AG04449 (cell line): ENCODE measurements around the gene PHF11.

Source experiments
- CTCF ChIA-PET: fragments of 350-600 bp; formaldehyde crosslinking; extraction: SDS; loops from one replicate; lab custom pipeline; 2021; ENCODE audit warnings: antibody characterized with exemption; lab: Yijun Ruan, JAX
- POLR2A ChIA-PET: fragments of 400-600, 350-600 bp; formaldehyde crosslinking; extraction: SDS; loops from one replicate; lab custom pipeline; 2020; ENCODE audit warnings: antibody characterized with exemption, inconsistent platforms; lab: Yijun Ruan, JAX
- DNase-seq: peaks from one replicate; pipeline ENCODE4 v3.0.0-alpha.2; 2010; ENCODE audit warnings: low read depth, low spot score
- H3K4me3 ChIP-seq: 2 replicates; pipeline ENCODE4 v1.5.1; 2011; ENCODE audit warnings: low read depth, mild to moderate bottlenecking, control low read depth, low read length
- CTCF ChIP-seq: IDR thresholded peaks from one replicate; pipeline ENCODE4 v1.5.1; 2011; ENCODE audit warnings: mild to moderate bottlenecking, moderate library complexity, low read length, control low read depth, inconsistent platforms; ENCODE audit not compliant: insufficient read depth; ENCODE audit errors: missing control alignments

Gene PHF11

GRCh38 chr13:49545661-49546060 is 49.9 kb downstream of the PHF11 start:
- no peak overlapping the region for H3K4me3 ChIP-seq
- no peak for TF ChIP-seq CTCF
- CTCF ChIA-PET = no interaction called here
- POLR2A ChIA-PET = interaction anchor here (0.6 kb wide), 1 partner anchor 26 kb away, joined by 3 read pairs; no protein-coding TSS in a partner anchor
- DNase-seq = no peak

- no peak overlapping the region for H3K4me3 ChIP-seq
- CTCF ChIA-PET = no interaction called here
- DNase-seq = no peak
- no peak for TF ChIP-seq CTCF
- POLR2A ChIA-PET = no interaction called here
Observed at GRCh38 chr13:49546561-49546960, 50.8 kb downstream of the PHF11 start.

GRCh38 chr13:49549289-49549688 is 53.5 kb downstream of the PHF11 start:
- no peak overlapping the region for H3K4me3 ChIP-seq
- POLR2A ChIA-PET = no interaction called here
- TF ChIP-seq CTCF = no peak
- DNase-seq = no peak
- CTCF ChIA-PET = interaction anchor here (1.1 to 1.3 kb wide), 2 partner anchors 10 to 21 kb away, joined by 3 read pairs; no protein-coding TSS in a partner anchor

GRCh38 chr13:49550942-49551644 is 55.3 kb downstream of the PHF11 start:
- TF ChIP-seq CTCF = no peak
- H3K4me3 ChIP-seq = no peak overlapping the region
- ChIA-PET POLR2A (no interaction called here), CTCF (no interaction called here)
- DNase-seq = no peak

GRCh38 chr13:49553888-49554287 is 58.1 kb downstream of the PHF11 start:
- no peak for DNase-seq
- TF ChIP-seq CTCF = no peak
- POLR2A ChIA-PET = no interaction called here
- CTCF ChIA-PET = interaction anchor here (1.3 kb wide), 1 partner anchor 53 kb away, joined by 3 read pairs; no protein-coding TSS in a partner anchor
- H3K4me3 ChIP-seq = no peak overlapping the region

- ChIA-PET CTCF (no interaction called here), POLR2A (no interaction called here)
- H3K4me3 ChIP-seq = no peak overlapping the region
- DNase-seq = no peak
- TF ChIP-seq CTCF = no peak
Observed at GRCh38 chr13:49554387-49554786, 58.6 kb downstream of the PHF11 start.
